Liver (tissue), 9 donors: ENCODE results near the gene ZNF79. TPM values are rescaled to one million over a fixed set of nuclear protein-coding genes. Genes with fewer than 3 reads are reported as not detected.

Source experiments
- DNase-seq: peaks from one replicate; pipeline ENCODE4 v3.0.0-alpha.2; 2017; ENCODE audit warnings: low spot score
- H3K27ac ChIP-seq, 2 donors: one replicate each; pipeline ENCODE4 v1.7.0; 2013; ENCODE audit warnings: inconsistent platforms in 2 of 2, low read length in 2 of 2, control low read depth in 1 of 2, low read depth in 1 of 2, mild to moderate bottlenecking in 1 of 2
- H3K27me3 ChIP-seq, 4 donors: one replicate each; pipeline versions ENCODE4 v1.6.1 to v1.7.0; 2013; ENCODE audit warnings: low read length in 3 of 4, inconsistent platforms in 1 of 4, mild to moderate bottlenecking in 1 of 4, moderate library complexity in 1 of 4; ENCODE audit not compliant: control insufficient read depth in 4 of 4, insufficient read depth in 4 of 4
- H3K36me3 ChIP-seq, 4 donors: one replicate each; pipeline versions ENCODE4 v1.6.1 to v1.7.0; 2013; ENCODE audit warnings: low read length in 3 of 4, mild to moderate bottlenecking in 3 of 4, low read depth in 1 of 4, moderate library complexity in 1 of 4; ENCODE audit not compliant: control insufficient read depth in 4 of 4, insufficient read depth in 3 of 4
- H3K4me1 ChIP-seq, 4 donors: one replicate each; pipeline versions ENCODE4 v1.6.1 to v1.7.0; 2013; ENCODE audit warnings: low read length in 3 of 4, mild to moderate bottlenecking in 3 of 4, moderate library complexity in 1 of 4; ENCODE audit not compliant: control insufficient read depth in 4 of 4, insufficient read depth in 4 of 4
- H3K4me3 ChIP-seq, 3 donors: one replicate each; pipeline versions ENCODE4 v1.6.1 to v1.7.0; 2013; ENCODE audit warnings: low read length in 3 of 3, control low read depth in 1 of 3, low read depth in 1 of 3, mild to moderate bottlenecking in 1 of 3
- H3K9ac ChIP-seq, 2 donors: one replicate each; pipeline ENCODE4 v1.7.0; 2013; ENCODE audit warnings: low read length in 2 of 2, mild to moderate bottlenecking in 2 of 2, moderate library complexity in 2 of 2, control low read depth in 1 of 2, low read depth in 1 of 2
- H3K9me3 ChIP-seq, 4 donors: one replicate each; pipeline versions ENCODE4 v1.6.1 to v1.7.0; 2013; ENCODE audit warnings: low read length in 3 of 4; ENCODE audit not compliant: control insufficient read depth in 4 of 4
- FOXA2 ChIP-seq: IDR thresholded peaks from 2 replicates; pipeline ENCODE4 v1.6.1; 2016; ENCODE audit warnings: antibody characterized with exemption
- GABPA ChIP-seq, 2 donors: IDR thresholded peaks in 1 of 2; conservative IDR thresholded peaks in 1 of 2; 2 replicates each; pipeline ENCODE4 v1.6.1; 2016; ENCODE audit warnings: antibody characterized with exemption in 2 of 2, mild to moderate bottlenecking in 1 of 2, moderate library complexity in 1 of 2
- HNF4A ChIP-seq, 2 donors: conservative IDR thresholded peaks; 2 replicates each; pipeline ENCODE4 v1.6.1; 2016; ENCODE audit warnings: antibody characterized with exemption in 2 of 2, mild to moderate bottlenecking in 2 of 2
- HNF4G ChIP-seq: IDR thresholded peaks from 2 replicates; pipeline ENCODE4 v1.6.1; 2016; ENCODE audit warnings: antibody characterized with exemption
- JUND ChIP-seq, 2 donors: IDR thresholded peaks; 2 replicates each; pipeline ENCODE4 v1.6.1; 2016; ENCODE audit warnings: antibody characterized with exemption in 2 of 2
- NR2F2 ChIP-seq: IDR thresholded peaks from 2 replicates; pipeline ENCODE4 v1.6.1; 2016; ENCODE audit warnings: antibody characterized with exemption
- RAD21 ChIP-seq, 2 donors: IDR thresholded peaks; 2 replicates each; pipeline ENCODE4 v1.6.1; 2016; ENCODE audit warnings: antibody characterized with exemption in 2 of 2, mild to moderate bottlenecking in 2 of 2
- TAF1 ChIP-seq: conservative IDR thresholded peaks from 2 replicates; pipeline ENCODE4 v1.6.1; 2016; ENCODE audit warnings: antibody characterized with exemption, mild to moderate bottlenecking
- whole genome bisulfite sequencing: extraction: QIAGEN DNeasy Blood & Tissue Kit; methylation state at CpG from one replicate; pipeline ENCODE4 v1.1.7; 2013; 5-methylcytosine and 5-hydroxymethylcytosine counted together
- polyA plus RNA-seq, 2 donors: library from polyadenylated mRNA; stranded (reverse) in 1 of 2; unstranded in 1 of 2; fragments of 200-250 nt in 1 of 2; fragments of >200 nt in 1 of 2; fragmentation: Nextera tagmentation in 1 of 2; extraction: Ambion mirVana in 1 of 2; gene quantifications; one replicate each; pipeline versions ENCODE4 v1.2.1 to v1.2.3, GENCODE V29; 2013 to 2015
- total RNA-seq, 2 donors: library from RNA; depleted of rRNA; stranded (reverse); fragments of >200 nt; gene quantifications; one replicate each; pipeline ENCODE4 v1.2.3, GENCODE V29; 2014
- TF ChIP-seq, protein P1 (sequence below): fragments of 150-350 bp; IDR thresholded peaks from 2 replicates; pipeline ENCODE4 v1.5.1; 2017; ENCODE audit warnings: improper control_type of control experiment, low read depth, low read length; ENCODE audit not compliant: missing input control
- TF ChIP-seq, protein P2 (sequence below): IDR thresholded peaks from 2 replicates; pipeline ENCODE4 v1.6.1; 2016; ENCODE audit warnings: antibody characterized with exemption, mild to moderate bottlenecking
- donor health status: healthy.
- donor health status: healthy.
- donor health status: healthy.
- donor health status: healthy.
- donor health status: healthy.

The ZNF79 gene
- total and polyA plus RNA-seq, 4 donors = 2.2 to 6.9 (median 4.2) TPM

DNA sequence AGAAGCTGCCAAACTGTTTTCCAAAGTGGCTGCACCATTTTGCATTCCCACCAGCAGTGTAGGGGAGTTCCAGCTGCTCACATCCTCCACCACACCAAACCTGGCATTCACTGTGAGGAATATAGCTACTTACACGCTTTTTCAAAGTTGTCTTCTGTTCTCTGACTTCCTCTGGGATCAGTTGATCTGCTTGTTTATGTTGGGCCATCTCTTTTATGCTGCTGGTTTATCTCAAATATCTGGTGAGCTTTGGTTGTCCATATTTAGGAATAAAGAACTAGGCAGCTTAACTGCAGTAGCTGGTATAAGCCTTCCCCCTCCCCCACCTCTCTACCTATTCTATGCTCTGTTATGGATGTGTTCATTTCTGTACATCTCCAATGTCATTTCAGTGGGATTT, 8.5 kb upstream of the ZNF79 start (continued):
- TF ChIP-seq JUND (IDR thresholded peaks at IDR 0.05) = no peak

DNA sequence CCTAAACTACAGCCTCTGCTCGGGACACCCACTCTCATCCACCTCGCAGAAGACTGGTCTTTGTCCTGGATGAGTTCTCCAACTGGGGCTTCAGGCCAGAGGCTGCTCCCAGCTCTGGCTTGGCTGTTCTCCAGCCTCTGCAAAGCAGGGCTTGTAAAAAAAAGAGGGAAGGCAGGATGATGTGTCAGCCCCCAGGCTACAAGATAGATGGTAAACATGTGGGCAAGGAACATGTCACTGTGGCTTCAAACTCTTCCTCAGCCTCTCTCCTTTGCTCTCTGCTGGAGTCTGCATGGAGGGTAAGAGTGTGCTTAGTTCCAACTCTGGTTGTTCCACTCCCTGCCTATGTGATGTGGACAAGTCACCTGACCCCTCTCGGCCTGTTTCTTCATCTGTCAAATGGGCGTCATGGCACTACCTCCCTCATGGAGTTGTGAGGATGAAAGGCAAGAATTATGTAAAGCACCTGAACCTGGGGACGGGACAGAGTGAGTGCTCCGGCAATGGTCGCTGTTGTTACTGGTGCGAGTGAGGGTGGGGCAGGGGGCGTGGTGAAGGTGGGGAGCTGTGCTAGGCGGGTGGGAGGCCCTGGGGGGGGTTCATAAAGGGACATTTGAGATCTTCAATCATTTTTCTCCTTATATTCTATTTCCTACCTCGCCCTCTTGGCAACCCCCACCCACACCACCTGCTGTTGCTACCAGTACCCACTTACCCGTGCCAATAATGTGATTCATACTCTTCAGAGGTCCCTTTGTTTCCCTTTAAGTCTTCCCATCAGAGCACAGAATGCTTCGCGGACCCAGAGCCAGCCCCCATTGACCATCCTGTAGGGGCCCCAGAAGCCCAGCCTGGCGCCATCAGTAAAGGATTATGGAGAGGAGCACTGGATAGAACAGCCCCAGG, 6.8 kb upstream of the ZNF79 start:
- H3K9ac ChIP-seq = no peak overlapping the region
- H3K4me3 ChIP-seq = no peak overlapping the region
- no peak for TF ChIP-seq GABPA (IDR thresholded peaks at IDR 0.05 in 1 of 2, conservative IDR thresholded peaks at IDR 0.05 in 1 of 2)
- peaks cover 2 to 16% (median 10%) of the 10 kb centered on the region in 4 donors for H3K4me1 ChIP-seq
- no peaks in the 10 kb centered on the region for H3K27me3 ChIP-seq
- no peaks in the 10 kb centered on the region for H3K9me3 ChIP-seq
- H3K36me3 ChIP-seq = no peaks in the 10 kb centered on the region
- no peak overlapping the region for H3K27ac ChIP-seq
- DNase-seq = no peak
- 81% methylated on average over 15 of the region's 15 CpGs for WGBS

DNA sequence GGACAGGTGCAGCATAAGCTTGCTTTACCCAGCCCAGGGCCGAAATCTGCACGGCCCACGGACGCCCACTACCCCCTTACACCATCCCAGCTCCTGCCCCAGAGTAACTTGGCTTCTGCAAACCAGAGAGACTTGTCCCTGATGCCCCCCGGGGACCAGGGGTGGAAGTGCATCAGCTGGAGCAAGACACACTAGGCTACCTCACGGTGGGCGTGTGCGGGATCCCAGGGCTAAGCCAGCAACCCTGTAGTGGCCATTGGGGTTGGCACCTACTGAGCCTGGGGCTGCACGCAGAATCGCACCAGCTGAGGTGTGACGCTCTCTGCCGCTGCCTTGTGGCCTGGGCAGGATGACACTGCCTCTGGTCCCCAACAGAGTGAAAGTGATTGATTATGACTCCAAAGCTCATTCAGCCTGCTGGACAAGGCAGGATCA, 6.1 kb upstream of the ZNF79 start:
- H3K9me3 ChIP-seq = no peaks in the 10 kb centered on the region
- H3K9ac ChIP-seq = no peak overlapping the region
- no peaks in the 10 kb centered on the region for H3K36me3 ChIP-seq
- H3K4me3 ChIP-seq = no peak overlapping the region
- H3K4me1 ChIP-seq = peaks cover 5 to 22% (median 17%) of the 10 kb centered on the region in 4 donors
- no peaks in the 10 kb centered on the region for H3K27me3 ChIP-seq
- 76% methylated on average over 12 of the region's 12 CpGs for WGBS
- no peak for DNase-seq
- H3K27ac ChIP-seq = no peak overlapping the region
- no peak for TF ChIP-seq FOXA2
- TF ChIP-seq TAF1 = no peak
- TF ChIP-seq, protein P1, sequence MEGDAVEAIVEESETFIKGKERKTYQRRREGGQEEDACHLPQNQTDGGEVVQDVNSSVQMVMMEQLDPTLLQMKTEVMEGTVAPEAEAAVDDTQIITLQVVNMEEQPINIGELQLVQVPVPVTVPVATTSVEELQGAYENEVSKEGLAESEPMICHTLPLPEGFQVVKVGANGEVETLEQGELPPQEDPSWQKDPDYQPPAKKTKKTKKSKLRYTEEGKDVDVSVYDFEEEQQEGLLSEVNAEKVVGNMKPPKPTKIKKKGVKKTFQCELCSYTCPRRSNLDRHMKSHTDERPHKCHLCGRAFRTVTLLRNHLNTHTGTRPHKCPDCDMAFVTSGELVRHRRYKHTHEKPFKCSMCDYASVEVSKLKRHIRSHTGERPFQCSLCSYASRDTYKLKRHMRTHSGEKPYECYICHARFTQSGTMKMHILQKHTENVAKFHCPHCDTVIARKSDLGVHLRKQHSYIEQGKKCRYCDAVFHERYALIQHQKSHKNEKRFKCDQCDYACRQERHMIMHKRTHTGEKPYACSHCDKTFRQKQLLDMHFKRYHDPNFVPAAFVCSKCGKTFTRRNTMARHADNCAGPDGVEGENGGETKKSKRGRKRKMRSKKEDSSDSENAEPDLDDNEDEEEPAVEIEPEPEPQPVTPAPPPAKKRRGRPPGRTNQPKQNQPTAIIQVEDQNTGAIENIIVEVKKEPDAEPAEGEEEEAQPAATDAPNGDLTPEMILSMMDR = peak; percentile 7
- peak in 1 of 2 donors; percentile 27 for TF ChIP-seq HNF4A (conservative IDR thresholded peaks at IDR 0.05)
- TF ChIP-seq HNF4G = no peak
- no peak for TF ChIP-seq GABPA (IDR thresholded peaks at IDR 0.05 in 1 of 2, conservative IDR thresholded peaks at IDR 0.05 in 1 of 2)
- no peak for TF ChIP-seq JUND (IDR thresholded peaks at IDR 0.05)
- TF ChIP-seq, protein P2, sequence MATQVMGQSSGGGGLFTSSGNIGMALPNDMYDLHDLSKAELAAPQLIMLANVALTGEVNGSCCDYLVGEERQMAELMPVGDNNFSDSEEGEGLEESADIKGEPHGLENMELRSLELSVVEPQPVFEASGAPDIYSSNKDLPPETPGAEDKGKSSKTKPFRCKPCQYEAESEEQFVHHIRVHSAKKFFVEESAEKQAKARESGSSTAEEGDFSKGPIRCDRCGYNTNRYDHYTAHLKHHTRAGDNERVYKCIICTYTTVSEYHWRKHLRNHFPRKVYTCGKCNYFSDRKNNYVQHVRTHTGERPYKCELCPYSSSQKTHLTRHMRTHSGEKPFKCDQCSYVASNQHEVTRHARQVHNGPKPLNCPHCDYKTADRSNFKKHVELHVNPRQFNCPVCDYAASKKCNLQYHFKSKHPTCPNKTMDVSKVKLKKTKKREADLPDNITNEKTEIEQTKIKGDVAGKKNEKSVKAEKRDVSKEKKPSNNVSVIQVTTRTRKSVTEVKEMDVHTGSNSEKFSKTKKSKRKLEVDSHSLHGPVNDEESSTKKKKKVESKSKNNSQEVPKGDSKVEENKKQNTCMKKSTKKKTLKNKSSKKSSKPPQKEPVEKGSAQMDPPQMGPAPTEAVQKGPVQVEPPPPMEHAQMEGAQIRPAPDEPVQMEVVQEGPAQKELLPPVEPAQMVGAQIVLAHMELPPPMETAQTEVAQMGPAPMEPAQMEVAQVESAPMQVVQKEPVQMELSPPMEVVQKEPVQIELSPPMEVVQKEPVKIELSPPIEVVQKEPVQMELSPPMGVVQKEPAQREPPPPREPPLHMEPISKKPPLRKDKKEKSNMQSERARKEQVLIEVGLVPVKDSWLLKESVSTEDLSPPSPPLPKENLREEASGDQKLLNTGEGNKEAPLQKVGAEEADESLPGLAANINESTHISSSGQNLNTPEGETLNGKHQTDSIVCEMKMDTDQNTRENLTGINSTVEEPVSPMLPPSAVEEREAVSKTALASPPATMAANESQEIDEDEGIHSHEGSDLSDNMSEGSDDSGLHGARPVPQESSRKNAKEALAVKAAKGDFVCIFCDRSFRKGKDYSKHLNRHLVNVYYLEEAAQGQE = no peak
- TF ChIP-seq NR2F2 = no peak
- peak in 1 of 2 donors; percentile 63 for TF ChIP-seq RAD21 (IDR thresholded peaks at IDR 0.05)
